ENCODE results near the gene ILK.

DNA sequence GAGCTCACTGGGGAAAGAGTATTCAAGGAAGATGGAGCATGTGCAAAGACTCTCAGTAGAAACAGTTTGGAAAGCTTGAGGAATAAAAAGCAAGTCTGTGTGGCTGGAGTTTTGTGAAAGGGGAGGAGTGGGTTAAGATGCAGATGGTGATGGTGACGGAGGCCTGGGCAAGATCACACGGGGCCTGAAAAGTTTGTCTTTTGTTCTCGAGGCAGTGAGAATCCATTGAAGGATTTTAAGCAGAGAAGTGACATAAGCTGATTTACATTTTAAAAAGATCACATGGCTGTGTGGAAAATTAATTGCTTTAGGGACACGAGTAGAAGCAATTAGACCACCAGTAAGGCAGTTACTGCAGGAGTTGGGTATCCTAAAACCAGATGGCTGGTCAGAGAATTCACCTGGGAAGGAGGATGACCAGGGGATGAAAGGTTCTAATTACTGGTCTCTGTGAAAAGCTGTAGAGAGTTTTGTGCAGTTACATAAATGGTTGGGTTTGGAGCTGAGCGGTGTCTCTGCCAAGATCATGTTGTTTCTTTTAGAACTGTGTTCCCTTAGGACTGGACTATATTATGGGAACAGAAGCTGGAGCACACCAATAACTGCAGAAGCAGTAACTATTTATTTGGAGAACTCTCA, 7.2 kb upstream of the ILK start:
- no peak for TF ChIP-seq POLR2A (IDR thresholded peaks at IDR 0.05)
- TF ChIP-seq, protein P1, sequence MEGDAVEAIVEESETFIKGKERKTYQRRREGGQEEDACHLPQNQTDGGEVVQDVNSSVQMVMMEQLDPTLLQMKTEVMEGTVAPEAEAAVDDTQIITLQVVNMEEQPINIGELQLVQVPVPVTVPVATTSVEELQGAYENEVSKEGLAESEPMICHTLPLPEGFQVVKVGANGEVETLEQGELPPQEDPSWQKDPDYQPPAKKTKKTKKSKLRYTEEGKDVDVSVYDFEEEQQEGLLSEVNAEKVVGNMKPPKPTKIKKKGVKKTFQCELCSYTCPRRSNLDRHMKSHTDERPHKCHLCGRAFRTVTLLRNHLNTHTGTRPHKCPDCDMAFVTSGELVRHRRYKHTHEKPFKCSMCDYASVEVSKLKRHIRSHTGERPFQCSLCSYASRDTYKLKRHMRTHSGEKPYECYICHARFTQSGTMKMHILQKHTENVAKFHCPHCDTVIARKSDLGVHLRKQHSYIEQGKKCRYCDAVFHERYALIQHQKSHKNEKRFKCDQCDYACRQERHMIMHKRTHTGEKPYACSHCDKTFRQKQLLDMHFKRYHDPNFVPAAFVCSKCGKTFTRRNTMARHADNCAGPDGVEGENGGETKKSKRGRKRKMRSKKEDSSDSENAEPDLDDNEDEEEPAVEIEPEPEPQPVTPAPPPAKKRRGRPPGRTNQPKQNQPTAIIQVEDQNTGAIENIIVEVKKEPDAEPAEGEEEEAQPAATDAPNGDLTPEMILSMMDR (IDR thresholded peaks at IDR 0.05): no peak
